Upper lobe of left lung (tissue), 6 donors: ENCODE data around the gene CCL22. TPM values are rescaled to one million over a fixed set of nuclear protein-coding genes. Genes with fewer than 3 reads are reported as not detected.
A peak's percentile ranks its signal among the peaks of the same experiment; 100 is the strongest.

Experiments used
- ATAC-seq, 2 donors: fragments of 200-7000 bp; cut with Tn5 transposase; one replicate each; pipeline ENCODE4 v1.9.1; 2022; ENCODE audit warnings: mild to moderate bottlenecking in 2 of 2, moderate library complexity in 2 of 2; ENCODE audit not compliant: low FRiP score in 2 of 2
- DNase-seq, 2 donors: peaks; one replicate each; pipeline ENCODE4 v3.0.0-alpha.2; 2019 to 2020
- H3K27ac ChIP-seq, 4 donors: fragments of 200-600 bp; sonication (generic); one replicate each; pipeline ENCODE4 v1.5.1; 2016 to 2019
- H3K27me3 ChIP-seq, 4 donors: fragments of 200-600 bp; sonication (generic); one replicate each; pipeline ENCODE4 v1.5.1; 2017 to 2019
- H3K36me3 ChIP-seq, 4 donors: fragments of 200-600 bp; sonication (generic); one replicate each; pipeline ENCODE4 v1.5.1; 2016 to 2019
- H3K4me1 ChIP-seq, 4 donors: fragments of 200-600 bp; sonication (generic); one replicate each; pipeline ENCODE4 v1.5.1; 2018 to 2019
- H3K4me3 ChIP-seq, 4 donors: fragments of 200-600 bp; sonication (generic); one replicate each; pipeline ENCODE4 v1.5.1; 2017 to 2019; ENCODE audit warnings: mild to moderate bottlenecking in 2 of 4, moderate library complexity in 1 of 4
- H3K9me3 ChIP-seq, 4 donors: fragments of 200-600 bp; sonication (generic); one replicate each; pipeline ENCODE4 v1.5.1; 2018 to 2019
- CTCF ChIP-seq, 6 experiments: fragments of 450-650 bp in 4 of 6; fragments of 200-600 bp in 2 of 6; sonication (generic) in 2 of 6; IDR thresholded peaks; one replicate each; pipeline ENCODE4 v1.5.1; 2016 to 2019; ENCODE audit warnings: antibody characterized with exemption in 6 of 6
- EP300 ChIP-seq, 4 donors: sonication (generic); formaldehyde crosslinking; IDR thresholded peaks; one replicate each; pipeline ENCODE4 v1.5.1; 2017; ENCODE audit warnings: antibody characterized with exemption in 4 of 4, control low read depth in 2 of 4
- POLR2A ChIP-seq, 4 donors: fragments of 450-650 bp; IDR thresholded peaks; one replicate each; pipeline ENCODE4 v1.5.1; 2016 to 2017; ENCODE audit warnings: antibody characterized with exemption in 4 of 4, mild to moderate bottlenecking in 2 of 4
- POLR2AphosphoS5 ChIP-seq, 2 donors: sonication (generic); formaldehyde crosslinking; IDR thresholded peaks; one replicate each; pipeline ENCODE4 v1.5.1; 2017; ENCODE audit warnings: antibody characterized with exemption in 2 of 2
- WGBS, 2 donors: methylation state at CpG; one replicate each; pipeline ENCODE4 v1.1.5; 2017 to 2018; 5-methylcytosine and 5-hydroxymethylcytosine counted together
- total RNA-seq, 6 donors: library from RNA; depleted of rRNA in 4 of 6; stranded (reverse); fragments of >200 nt in 4 of 6; gene quantifications; one replicate each; pipeline versions ENCODE4 v1.1.0 to v1.2.1, GENCODE V29; 2016 to 2021
- donor health status: DM: no; HTN: no; CAD: no; lungs with moderate emphysema.
- donor health status: DM: no; HTN: yes; CAD: no; lungs with severe emphysema.

CCL22 gene
- 1 to 10 TPM in 1 of 6 donors, under 1 TPM in 3, not detected in 2; 0.39 to 4.7 (median 0.71) TPM for total RNA-seq

- Histone ChIP-seq H3K4me3 (no peak within 1 kb of the TSS), H3K4me1 (no peaks in the 10 kb centered on the region), H3K27me3 (no peaks in the 10 kb centered on the region), H3K36me3 (no peaks in the 10 kb centered on the region), H3K27ac (no peak within 1 kb of the TSS), H3K9me3 (no peaks in the 10 kb centered on the region)
- ATAC-seq (no peak), DNase-seq (peak in 1 of 2 donors; percentile 40)
- TF ChIP-seq POLR2AphosphoS5 (IDR thresholded peaks at IDR 0.05) (no peak), POLR2A (IDR thresholded peaks at IDR 0.05) (no peak), EP300 (IDR thresholded peaks at IDR 0.05) (no peak), CTCF (IDR thresholded peaks at IDR 0.05) (no peak)
- 78 to 83% methylated on average over 8 to 9 of the region's 9 CpGs for WGBS, 2 donors
Measured at GRCh38 chr16:57358527-57359095, at the start of gene CCL22. Gene CCL22, plus strand, starts transcription at chr16:57358783. Its CDS starts 34 bp downstream, at chr16:57358817.

- WGBS, 2 donors = 60 to 65% methylated on average over 4 of the region's 4 CpGs
- Histone ChIP-seq H3K36me3 (no peaks in the 10 kb centered on the region), H3K4me3 (no peak overlapping the region), H3K4me1 (peaks cover 6 to 15% (median 9%) of the 10 kb centered on the region in 4 donors), H3K27me3 (no peaks in the 10 kb centered on the region), H3K27ac (no peak overlapping the region), H3K9me3 (no peaks in the 10 kb centered on the region)
- DNase-seq (no peak), ATAC-seq (no peak)
- TF ChIP-seq POLR2AphosphoS5 (IDR thresholded peaks at IDR 0.05) (no peak), CTCF (IDR thresholded peaks at IDR 0.05) (no peak), POLR2A (IDR thresholded peaks at IDR 0.05) (no peak), EP300 (IDR thresholded peaks at IDR 0.05) (no peak)
Measured at GRCh38 chr16:57310801-57311200, 47.8 kb upstream of the CCL22 start.

GRCh38 chr16:57313509-57313908, 45.1 kb upstream of the CCL22 start:
- peaks cover 12 to 35% (median 18%) of the 10 kb centered on the region in 4 donors for H3K4me1 ChIP-seq
- 92 to 94% methylated on average over 2 of the region's 2 CpGs for WGBS, 2 donors
- H3K4me3 ChIP-seq = no peak overlapping the region
- no peaks in the 10 kb centered on the region for H3K9me3 ChIP-seq
- H3K36me3 ChIP-seq = no peaks in the 10 kb centered on the region
- DNase-seq (no peak), ATAC-seq (no peak)
- no peaks in the 10 kb centered on the region for H3K27me3 ChIP-seq
- no peak overlapping the region for H3K27ac ChIP-seq
- TF ChIP-seq POLR2A (IDR thresholded peaks at IDR 0.05) = no peak
- no peak for TF ChIP-seq EP300 (IDR thresholded peaks at IDR 0.05)
- no peak for TF ChIP-seq POLR2AphosphoS5 (IDR thresholded peaks at IDR 0.05)
- no peak for TF ChIP-seq CTCF (IDR thresholded peaks at IDR 0.05)

GRCh38 chr16:57314161-57314785, 44.3 kb upstream of the CCL22 start:
- Histone ChIP-seq H3K27me3 (no peaks in the 10 kb centered on the region), H3K27ac (peak overlapping the region in 1 of 4 donors; percentile 63), H3K4me1 (peaks cover 12 to 35% (median 18%) of the 10 kb centered on the region in 4 donors), H3K9me3 (no peaks in the 10 kb centered on the region), H3K4me3 (no peak overlapping the region), H3K36me3 (no peaks in the 10 kb centered on the region)
- 87 to 96% methylated on average over 1 of the region's 1 CpG for WGBS, 2 donors
- ATAC-seq (no peak), DNase-seq (no peak)
- no peak for TF ChIP-seq POLR2A (IDR thresholded peaks at IDR 0.05)
- TF ChIP-seq CTCF (IDR thresholded peaks at IDR 0.05) = no peak
- TF ChIP-seq POLR2AphosphoS5 (IDR thresholded peaks at IDR 0.05) = no peak
- no peak for TF ChIP-seq EP300 (IDR thresholded peaks at IDR 0.05)
